Measurements from ENCODE around the gene STAT2. TPM values are rescaled to one million over a fixed set of nuclear protein-coding genes. Genes with fewer than 3 reads are reported as not detected.

STAT2 gene
- total and polyA plus RNA-seq, 9 of the 15 experiments (the other 6 are each of a cell fraction or from before 2014, with no cell fraction given) = 15.5 to 46.9 (median 40.1) TPM

- TF ChIP-seq CBX8 (IDR thresholded peaks at IDR 0.05; ENCODE audit: borderline replicate concordance, extremely low read depth, low read depth, low read length, poor library complexity, severe bottlenecking) (no peak), ZEB2 (IDR thresholded peaks at IDR 0.05) (no peak; the same call in 1 of the 2 replicates), NFATC3 (IDR thresholded peaks at IDR 0.05) (no peak), MTA3 (IDR thresholded peaks at IDR 0.05; ENCODE audit: borderline replicate concordance) (peak; percentile 58; the same call in 1 of the 2 replicates), ZNF318 (IDR thresholded peaks at IDR 0.05; ENCODE audit: borderline replicate concordance in 1 of 2, low read depth in 1 of 2) (peak in 1 of 2 experiments; percentile 97; a peak in 2 of 4 replicates), ZBED1 (IDR thresholded peaks at IDR 0.05) (peak; percentile 66), HDAC3 (IDR thresholded peaks at IDR 0.05; ENCODE audit: borderline replicate concordance, partially characterized antibody) (no peak), SAFB (IDR thresholded peaks at IDR 0.05; ENCODE audit: borderline replicate concordance, low read depth, low read length) (no peak), ZBTB7A (IDR thresholded peaks at IDR 0.05; ENCODE audit: borderline replicate concordance, control insufficient read depth, low read depth, low read length) (peak; percentile 81; the same call in 1 of the 2 replicates), ZNF384 (IDR thresholded peaks at IDR 0.05; ENCODE audit: low read depth, low read length) (peak; percentile 78), SIX5 (IDR thresholded peaks at IDR 0.05; ENCODE audit: borderline replicate concordance in 1 of 2, insufficient read depth in 1 of 2, low read depth in 1 of 2, low read length in 2 of 2) (no peak), CSDE1 (IDR thresholded peaks at IDR 0.05) (no peak), ZFP36 (IDR thresholded peaks at IDR 0.05; ENCODE audit: low read depth, low read length, partially characterized antibody) (no peak), ETS1 (conservative IDR thresholded peaks at IDR 0.05; ENCODE audit: control insufficient read depth, low read depth, low read length) (peak; percentile 61), IRF9 (tag; IDR thresholded peaks at IDR 0.05) (no peak), ZNF174 (CRISPR knock-in tag; IDR thresholded peaks at IDR 0.05) (no peak)
Measured at GRCh38 chr12:56359851-56360767, at the start of gene STAT2 (continued).

Measured in K562 (cell line).